Measurements from ENCODE around the gene INPP4B.
"Not testable (repeated sequence)": the region's sequence is repeated elsewhere in the genome, so short reads cannot be mapped to it uniquely, and the experiment has no call there.

INPP4B gene

DNA sequence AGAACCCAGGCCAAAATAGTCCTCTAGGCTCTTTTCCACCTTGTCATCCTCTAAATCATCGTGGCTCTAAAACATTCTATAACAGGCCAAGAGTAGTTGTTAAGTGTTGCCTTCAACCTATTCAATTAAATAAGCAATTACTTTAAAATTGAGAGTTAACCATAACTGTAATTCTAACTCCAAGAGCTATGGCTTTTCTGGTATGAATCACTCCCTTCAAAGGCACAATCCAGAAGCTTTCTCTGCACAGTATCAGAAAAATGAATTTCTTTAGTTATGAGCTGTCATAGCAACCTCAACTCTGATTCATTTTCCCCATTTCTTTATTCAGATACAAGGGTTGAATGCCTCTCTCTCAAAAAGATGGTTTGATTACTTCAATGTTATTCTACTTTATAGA lies 21.7 kb downstream of the INPP4B start:
- DNase-seq = no peak

- DNase-seq = no peak
These were observed 22.3 kb downstream of the INPP4B start for GRCh38 chr4:142823796-142824195.

DNA sequence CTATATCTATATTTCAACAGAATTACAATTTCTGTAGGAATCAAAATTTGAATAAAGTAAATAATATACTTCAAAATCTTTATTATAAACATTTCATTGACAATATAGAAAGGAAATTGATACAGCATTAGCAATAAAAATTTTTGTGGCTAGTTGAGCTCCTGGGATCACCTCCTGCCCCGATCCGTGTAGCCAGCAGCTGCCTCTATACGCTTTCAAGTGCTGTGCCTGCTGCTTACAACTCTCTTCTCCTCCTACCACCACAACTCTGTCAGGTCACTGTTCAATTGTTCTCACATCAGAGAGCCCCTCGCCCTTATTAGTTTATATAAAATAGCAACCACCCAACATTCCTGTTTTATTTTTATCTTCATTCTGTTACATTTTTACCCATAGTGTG lies 27.6 kb downstream of the INPP4B start:
- no peak for DNase-seq

GRCh38 chr4:142818031-142818430 lies 28.1 kb downstream of the INPP4B start:
- no peak for DNase-seq

GRCh38 chr4:142817442-142817841 lies 28.7 kb downstream of the INPP4B start:
- DNase-seq = no peak

DNA sequence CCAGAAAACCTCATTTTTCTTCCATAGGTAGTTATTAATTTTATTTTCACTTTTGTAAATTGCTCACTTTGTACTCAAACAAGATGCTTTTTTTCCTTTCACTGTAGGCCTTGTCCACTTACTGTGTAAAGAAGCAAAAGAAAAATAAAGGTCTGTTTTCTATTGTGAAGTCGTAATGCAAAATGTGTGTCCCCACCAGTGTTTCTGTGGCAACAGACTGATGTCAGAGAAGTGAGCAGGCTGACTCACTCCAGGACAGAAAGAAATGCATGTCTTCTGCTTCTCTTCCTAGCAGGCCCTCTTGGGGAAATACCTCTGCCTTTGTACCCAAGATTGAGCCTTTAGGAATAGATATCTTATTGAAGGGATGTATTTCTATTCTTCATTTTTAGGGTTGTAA lies 30.3 kb downstream of the INPP4B start:
- DNase-seq = no peak

GRCh38 chr4:142813388-142813787 lies 32.7 kb downstream of the INPP4B start:
- DNase-seq = no peak

GRCh38 chr4:142812091-142812490 lies 34.0 kb downstream of the INPP4B start:
- no peak for DNase-seq

- no peak for DNase-seq
These were observed 35.1 kb downstream of the INPP4B start for GRCh38 chr4:142811034-142811433.

DNA sequence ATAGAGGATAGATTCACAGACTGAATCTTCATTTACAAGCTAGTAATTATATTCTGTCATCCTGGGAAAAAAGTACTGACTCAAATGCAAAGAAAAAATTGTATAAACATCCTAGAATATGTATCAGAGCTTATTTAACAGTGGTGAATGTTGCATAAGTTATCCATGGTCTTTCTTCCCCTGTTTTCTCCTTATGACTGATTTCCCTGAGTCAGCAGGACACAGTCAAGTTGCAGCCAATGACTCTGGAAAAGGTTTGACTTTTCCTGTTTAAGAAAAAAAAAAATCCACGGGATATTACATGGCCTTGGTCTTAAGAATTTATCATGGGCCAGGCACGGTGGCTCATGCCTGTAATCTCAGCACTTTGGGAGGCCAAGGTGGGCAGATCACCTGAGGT lies 36.5 kb downstream of the INPP4B start:
- DNase-seq = no peak

- DNase-seq = not testable (repeated sequence)
These were observed 42.2 kb downstream of the INPP4B start for GRCh38 chr4:142803879-142804278.

- DNase-seq = no peak
These were observed 44.1 kb downstream of the INPP4B start for GRCh38 chr4:142801966-142802365.

DNA sequence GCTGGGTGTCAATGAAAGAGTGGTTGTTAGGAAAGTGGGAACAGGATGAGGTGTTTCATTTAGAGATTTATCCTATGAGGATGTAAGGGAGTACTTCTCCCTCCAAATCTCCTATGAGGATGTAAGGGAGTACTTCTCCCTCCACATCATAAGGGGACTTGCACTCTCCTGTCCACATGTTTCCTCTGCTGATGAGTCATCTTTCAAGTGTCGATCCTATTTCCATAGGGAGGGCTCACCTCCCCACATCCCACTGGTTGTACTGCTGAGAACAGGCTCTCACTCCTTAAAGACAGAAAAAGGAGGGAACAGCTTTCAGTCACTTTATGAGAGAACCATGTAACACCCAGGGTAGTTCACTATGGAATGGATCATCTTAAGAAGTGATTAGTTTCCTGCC lies 65.0 kb downstream of the INPP4B start:
- DNase-seq = no peak

DNA sequence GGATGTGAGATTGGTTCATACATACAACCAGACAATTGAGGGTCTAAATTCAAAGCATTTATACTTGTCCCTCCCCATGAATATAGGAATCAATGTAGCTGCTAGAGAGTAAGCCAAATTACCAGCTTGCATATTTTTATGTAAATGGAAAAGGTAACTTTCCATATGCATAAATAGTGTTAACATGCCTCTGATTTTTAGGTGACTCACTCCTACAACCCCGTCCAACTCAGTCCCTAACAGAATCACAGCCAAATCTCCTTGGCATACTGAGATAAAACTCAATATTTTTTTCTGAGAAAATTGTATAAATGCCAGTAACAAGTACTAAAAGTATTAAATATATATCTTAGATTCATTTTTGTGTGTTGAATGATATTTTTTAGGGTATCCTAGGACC lies 67.2 kb downstream of the INPP4B start:
- DNase-seq = no peak

- no peak for DNase-seq
These were observed 67.7 kb downstream of the INPP4B start for GRCh38 chr4:142778430-142778829.

DNA sequence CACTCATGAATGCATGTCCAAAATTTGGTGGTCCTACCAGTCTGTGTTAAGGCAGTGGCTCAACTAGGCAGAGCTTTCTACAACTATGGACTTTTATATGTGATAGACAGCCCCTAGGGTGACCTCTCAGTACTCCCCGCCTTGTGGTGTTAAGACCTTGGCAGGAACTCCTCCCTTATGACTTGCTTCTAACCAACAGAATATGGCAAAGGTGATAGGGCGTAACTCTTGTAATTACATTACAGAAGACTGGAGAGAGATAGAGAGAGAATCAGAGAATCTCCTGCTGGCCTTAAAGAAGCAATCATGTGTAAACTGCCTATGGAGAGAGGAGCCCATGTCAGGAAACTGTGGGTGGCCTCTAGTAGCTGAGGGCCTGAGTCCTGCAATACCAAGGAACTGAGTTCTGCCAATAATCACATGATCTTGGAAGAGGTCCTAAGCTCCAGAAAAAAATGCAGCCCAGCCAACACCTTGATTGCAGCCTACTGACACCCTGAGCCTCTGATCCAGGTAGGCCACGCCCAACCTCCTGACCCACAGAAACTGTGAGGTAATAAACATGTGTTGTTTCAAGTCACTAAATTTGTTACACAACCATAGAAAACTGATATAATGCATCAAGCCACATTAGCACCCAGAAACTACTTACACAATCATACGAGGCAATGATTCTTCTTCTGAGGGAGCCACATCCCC lies 68.9 kb downstream of the INPP4B start:
- no peak for DNase-seq

DNA sequence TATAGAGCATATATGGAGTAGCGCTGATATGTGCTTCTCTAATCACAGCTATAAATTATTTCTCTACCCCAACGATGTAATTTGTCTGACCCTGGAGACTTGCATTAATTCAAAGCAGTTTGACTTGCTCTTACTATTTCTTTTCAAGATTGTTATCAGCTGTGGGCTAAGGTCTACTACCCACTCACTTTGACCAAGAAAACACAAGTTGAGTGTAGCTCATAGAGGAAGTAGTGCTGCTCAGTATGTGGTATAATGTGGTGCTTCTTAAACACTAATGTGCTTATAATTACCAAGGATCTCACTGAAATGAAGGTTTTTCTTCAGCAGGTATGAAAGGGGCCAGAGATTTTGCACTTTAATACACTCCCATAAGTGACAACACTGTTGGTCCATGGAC lies 70.1 kb downstream of the INPP4B start:
- no peak for DNase-seq

DNA sequence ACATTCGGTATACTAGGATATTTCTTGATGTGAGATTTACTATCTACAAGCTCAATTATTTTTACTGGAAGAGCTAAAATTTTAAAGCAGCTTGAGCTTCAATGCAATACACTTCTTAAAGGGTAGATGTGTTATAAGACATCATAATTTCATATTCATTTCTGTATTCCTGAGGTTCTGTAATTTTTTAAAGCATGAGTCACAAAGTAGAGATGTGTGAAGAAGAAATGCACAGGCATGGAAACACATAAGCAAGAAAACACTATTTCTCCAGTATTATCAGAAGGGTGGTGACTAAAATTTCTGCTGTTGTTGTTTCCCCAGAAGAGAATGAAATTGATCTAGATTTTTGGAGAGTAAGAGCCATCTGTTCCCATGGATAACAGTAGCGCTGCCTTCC lies 72.6 kb downstream of the INPP4B start:
- DNase-seq = no peak

GRCh38 chr4:142762280-142762679 lies 83.8 kb downstream of the INPP4B start:
- DNase-seq = no peak

- DNase-seq = no peak
These were observed 93.8 kb downstream of the INPP4B start for GRCh38 chr4:142752202-142752786.

- no peak for DNase-seq
These were observed 102.8 kb downstream of the INPP4B start for GRCh38 chr4:142743121-142743825.

DNA sequence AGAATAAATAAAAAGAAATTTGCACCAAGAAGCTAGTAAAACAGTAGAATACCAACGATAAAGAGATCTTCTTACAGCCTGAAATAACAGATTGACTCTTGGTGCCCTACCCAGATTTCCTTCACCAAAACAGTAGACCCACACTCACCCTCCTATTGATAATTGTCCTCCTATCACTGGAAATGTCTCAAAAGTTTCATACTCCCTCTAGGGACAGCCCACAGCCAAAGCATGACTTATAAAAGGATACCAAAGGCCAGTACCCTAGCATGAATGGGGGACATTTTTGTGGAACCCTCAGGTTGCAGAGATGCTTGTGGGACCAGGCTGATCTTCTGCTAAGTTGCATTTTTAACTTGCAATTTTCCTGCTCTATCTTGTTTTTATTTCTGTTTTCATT lies 104.1 kb downstream of the INPP4B start:
- DNase-seq = no peak

- no peak for DNase-seq
These were observed 117.9 kb downstream of the INPP4B start for GRCh38 chr4:142728233-142728632.

DNA sequence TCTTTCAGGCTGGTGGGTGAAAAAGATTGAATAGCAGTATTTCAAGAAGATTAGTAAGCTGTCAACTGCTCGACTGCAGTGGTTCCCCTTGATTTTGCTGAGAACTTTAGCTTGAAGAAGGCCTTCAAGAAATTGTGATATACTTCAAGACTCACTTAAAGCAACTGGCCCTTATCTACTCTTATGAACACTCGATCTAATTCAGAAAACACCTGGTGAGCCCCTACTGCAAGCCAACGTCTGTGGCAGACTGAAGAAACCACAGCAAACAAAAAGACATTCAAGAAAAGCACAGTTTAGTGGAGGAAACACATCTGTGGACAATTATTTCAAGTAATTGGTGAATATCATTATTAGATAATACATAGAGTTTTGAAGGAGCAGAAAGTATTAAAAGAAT lies 119.0 kb downstream of the INPP4B start:
- no peak for DNase-seq

Data from activated effector memory CD4-positive, alpha-beta T cell treated with Interleukin-2 at 50 U/mL for 16 hours (primary cell).